ENCODE data around the gene MMP11. TPM values are rescaled to one million over a fixed set of nuclear protein-coding genes. Genes with fewer than 3 reads are reported as not detected.

MMP11 gene
- total and polyA plus RNA-seq, 9 donors = 1.4 to 59.7 (median 11.4) TPM

- no peaks in the 10 kb centered on the region for H3K36me3 ChIP-seq
- whole genome bisulfite sequencing, 3 donors = 85 to 93% (median 90%) methylated on average over 16 of the region's 16 CpGs
- intact Hi-C loops (cut with DNase I) = no loop called here
- no peaks in the 10 kb centered on the region for H3K27me3 ChIP-seq
- H3K4me1 ChIP-seq (ENCODE audit: insufficient read depth) = peaks cover 4% of the 10 kb centered on the region
- DNase-seq = no peak
- no peak overlapping the region for H3K27ac ChIP-seq
- TF ChIP-seq EP300 (IDR thresholded peaks at IDR 0.05) (no peak), POLR2A (IDR thresholded peaks at IDR 0.05) (no peak), CTCF (IDR thresholded peaks at IDR 0.05) (no peak)
- no peak overlapping the region for H3K4me3 ChIP-seq
- no peaks in the 10 kb centered on the region for H3K9me3 ChIP-seq
Measured at GRCh38 chr22:23752750-23753149, 19.9 kb upstream of the MMP11 start.

GRCh38 chr22:23753385-23753784 is 19.3 kb upstream of the MMP11 start:
- WGBS, 3 donors = 57 to 68% (median 59%) methylated on average over 2 of the region's 2 CpGs

GRCh38 chr22:23754220-23754919 is 18.3 kb upstream of the MMP11 start, which contains the start of gene VPREB3:
VPREB3 (minus strand) TSS chr22:23754425; CDS start chr22:23754363, 62 bp downstream.
- Histone ChIP-seq H3K9me3 (no peaks in the 10 kb centered on the region), H3K4me1 (ENCODE audit: insufficient read depth) (peaks cover 4% of the 10 kb centered on the region), H3K36me3 (no peaks in the 10 kb centered on the region), H3K4me3 (no peak within 1 kb of the TSS), H3K27ac (no peak within 1 kb of the TSS), H3K27me3 (no peaks in the 10 kb centered on the region)
- intact Hi-C loops (cut with DNase I) = no loop called here
- no peak for TF ChIP-seq POLR2A (IDR thresholded peaks at IDR 0.05)
- no peak for TF ChIP-seq CTCF (IDR thresholded peaks at IDR 0.05)
- no peak for TF ChIP-seq EP300 (IDR thresholded peaks at IDR 0.05)
- 80 to 93% (median 82%) methylated on average over 14 of the region's 14 CpGs for WGBS, 3 donors
- no peak for DNase-seq

More at GRCh38 chr22:23753385-23753784, 19.3 kb upstream of the MMP11 start:
- H3K27ac ChIP-seq = no peak overlapping the region
- peaks cover 4% of the 10 kb centered on the region for H3K4me1 ChIP-seq (ENCODE audit: insufficient read depth)
- H3K9me3 ChIP-seq = no peaks in the 10 kb centered on the region
- TF ChIP-seq CTCF (IDR thresholded peaks at IDR 0.05) (no peak), POLR2A (IDR thresholded peaks at IDR 0.05) (no peak), EP300 (IDR thresholded peaks at IDR 0.05) (no peak)
- intact Hi-C loops (cut with DNase I) = no loop called here
- no peak overlapping the region for H3K4me3 ChIP-seq
- no peaks in the 10 kb centered on the region for H3K27me3 ChIP-seq
- DNase-seq = no peak
- no peaks in the 10 kb centered on the region for H3K36me3 ChIP-seq

GRCh38 chr22:23754980-23755636 is 17.5 kb upstream of the MMP11 start:
- no peak for DNase-seq
- Histone ChIP-seq H3K4me1 (ENCODE audit: insufficient read depth) (no peaks in the 10 kb centered on the region), H3K27me3 (no peaks in the 10 kb centered on the region), H3K9me3 (no peaks in the 10 kb centered on the region), H3K4me3 (no peak overlapping the region), H3K27ac (no peak overlapping the region), H3K36me3 (no peaks in the 10 kb centered on the region)
- 75 to 76% (median 76%) methylated on average over 6 of the region's 6 CpGs for WGBS, 3 donors
- TF ChIP-seq EP300 (IDR thresholded peaks at IDR 0.05) = no peak
- intact Hi-C loops (cut with DNase I) = no loop called here

- no peak for DNase-seq
- intact Hi-C loops (cut with DNase I) = no loop called here
- Histone ChIP-seq H3K27me3 (no peaks in the 10 kb centered on the region), H3K4me3 (no peak overlapping the region), H3K36me3 (no peaks in the 10 kb centered on the region), H3K4me1 (ENCODE audit: insufficient read depth) (no peaks in the 10 kb centered on the region), H3K27ac (no peak overlapping the region), H3K9me3 (no peaks in the 10 kb centered on the region)
- WGBS, 3 donors = 68 to 88% (median 80%) methylated on average over 8 of the region's 8 CpGs
- TF ChIP-seq POLR2A (IDR thresholded peaks at IDR 0.05) = no peak
- TF ChIP-seq CTCF (IDR thresholded peaks at IDR 0.05) = no peak
- no peak for TF ChIP-seq EP300 (IDR thresholded peaks at IDR 0.05)
Measured at GRCh38 chr22:23755711-23756110, 16.9 kb upstream of the MMP11 start.

Measured in ovary (tissue), 9 donors.